ENCODE results near the gene PAXX. TPM values are rescaled to one million over a fixed set of nuclear protein-coding genes. Genes with fewer than 3 reads are reported as not detected.

The PAXX gene
- total and polyA plus RNA-seq, 8 donors, result 11.9 to 206 (median 92.0) TPM

DNA sequence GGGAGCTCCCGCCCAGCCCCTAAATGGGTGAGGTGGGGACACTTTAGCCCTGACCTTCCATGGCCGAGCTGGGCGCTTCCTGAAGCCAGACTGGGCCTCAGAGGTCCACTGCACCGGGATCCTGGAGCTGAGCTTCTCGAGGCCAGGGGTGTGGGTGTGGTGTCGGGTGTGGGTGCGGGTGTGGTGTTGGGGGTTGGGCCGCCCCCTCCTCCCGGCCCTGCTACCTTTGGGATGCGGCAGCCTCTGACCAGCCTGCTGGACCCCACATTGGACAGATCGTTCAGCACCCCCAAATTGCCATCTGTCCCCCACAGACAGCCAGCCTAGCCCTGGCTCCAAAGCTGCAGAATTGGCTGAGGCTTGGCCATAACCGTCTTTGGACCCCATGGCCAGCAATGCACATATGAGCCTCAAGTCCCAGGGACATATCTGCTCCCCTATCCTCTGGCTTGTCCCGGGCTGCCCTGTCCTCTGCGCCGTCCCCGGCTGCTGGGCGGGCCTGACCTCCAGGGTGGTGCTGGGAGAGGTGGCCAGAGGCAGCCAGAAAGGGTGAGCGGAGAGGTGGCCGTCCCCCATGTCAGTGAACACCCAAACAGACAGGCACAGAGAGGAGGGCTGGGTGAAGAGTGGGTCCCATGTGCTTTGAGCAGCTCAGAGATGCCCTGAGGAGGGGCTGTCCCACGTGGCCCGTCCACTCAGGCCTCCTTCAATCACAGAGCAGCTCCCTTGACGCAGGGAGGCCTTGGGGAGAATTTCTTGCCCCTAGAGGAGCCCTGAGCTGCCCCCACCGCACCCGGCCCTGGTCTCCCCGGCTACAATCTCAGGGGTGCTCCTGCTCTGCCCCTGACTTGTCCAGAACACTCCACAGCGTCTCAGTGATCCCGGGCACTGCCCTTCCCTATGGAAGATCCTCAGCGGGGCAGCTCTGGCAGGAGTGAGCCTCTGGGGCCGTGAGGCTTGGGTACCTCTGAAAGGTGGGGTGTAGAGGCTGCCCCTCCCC lies 18.3 kb upstream of the PAXX start:
- H3K4me1 ChIP-seq, result peaks cover 16 to 41% (median 27%) of the 10 kb centered on the region in 4 donors
- TF ChIP-seq, protein P1, sequence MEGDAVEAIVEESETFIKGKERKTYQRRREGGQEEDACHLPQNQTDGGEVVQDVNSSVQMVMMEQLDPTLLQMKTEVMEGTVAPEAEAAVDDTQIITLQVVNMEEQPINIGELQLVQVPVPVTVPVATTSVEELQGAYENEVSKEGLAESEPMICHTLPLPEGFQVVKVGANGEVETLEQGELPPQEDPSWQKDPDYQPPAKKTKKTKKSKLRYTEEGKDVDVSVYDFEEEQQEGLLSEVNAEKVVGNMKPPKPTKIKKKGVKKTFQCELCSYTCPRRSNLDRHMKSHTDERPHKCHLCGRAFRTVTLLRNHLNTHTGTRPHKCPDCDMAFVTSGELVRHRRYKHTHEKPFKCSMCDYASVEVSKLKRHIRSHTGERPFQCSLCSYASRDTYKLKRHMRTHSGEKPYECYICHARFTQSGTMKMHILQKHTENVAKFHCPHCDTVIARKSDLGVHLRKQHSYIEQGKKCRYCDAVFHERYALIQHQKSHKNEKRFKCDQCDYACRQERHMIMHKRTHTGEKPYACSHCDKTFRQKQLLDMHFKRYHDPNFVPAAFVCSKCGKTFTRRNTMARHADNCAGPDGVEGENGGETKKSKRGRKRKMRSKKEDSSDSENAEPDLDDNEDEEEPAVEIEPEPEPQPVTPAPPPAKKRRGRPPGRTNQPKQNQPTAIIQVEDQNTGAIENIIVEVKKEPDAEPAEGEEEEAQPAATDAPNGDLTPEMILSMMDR (IDR thresholded peaks at IDR 0.05), result no peak
- no peak for TF ChIP-seq EP300 (IDR thresholded peaks at IDR 0.05)
- no peak for TF ChIP-seq POLR2A (IDR thresholded peaks at IDR 0.05)
- TF ChIP-seq POLR2AphosphoS5 (IDR thresholded peaks at IDR 0.05), result no peak
- no peak overlapping the region for H3K27ac ChIP-seq
- 80 to 86% (median 85%) methylated on average over 18 to 29 of the region's 29 CpGs for WGBS, 5 donors
- H3K4me3 ChIP-seq, result no peak overlapping the region
- H3K27me3 ChIP-seq, result peaks cover 0 to 28% (median 6%) of the 10 kb centered on the region in 3 donors
- DNase-seq, result no peak
- intact Hi-C loops (cut with DNase I; ENCODE audit: low total_unique reads), result no loop called here
- no peaks in the 10 kb centered on the region for H3K36me3 ChIP-seq
- no peaks in the 10 kb centered on the region for H3K9me3 ChIP-seq

DNA sequence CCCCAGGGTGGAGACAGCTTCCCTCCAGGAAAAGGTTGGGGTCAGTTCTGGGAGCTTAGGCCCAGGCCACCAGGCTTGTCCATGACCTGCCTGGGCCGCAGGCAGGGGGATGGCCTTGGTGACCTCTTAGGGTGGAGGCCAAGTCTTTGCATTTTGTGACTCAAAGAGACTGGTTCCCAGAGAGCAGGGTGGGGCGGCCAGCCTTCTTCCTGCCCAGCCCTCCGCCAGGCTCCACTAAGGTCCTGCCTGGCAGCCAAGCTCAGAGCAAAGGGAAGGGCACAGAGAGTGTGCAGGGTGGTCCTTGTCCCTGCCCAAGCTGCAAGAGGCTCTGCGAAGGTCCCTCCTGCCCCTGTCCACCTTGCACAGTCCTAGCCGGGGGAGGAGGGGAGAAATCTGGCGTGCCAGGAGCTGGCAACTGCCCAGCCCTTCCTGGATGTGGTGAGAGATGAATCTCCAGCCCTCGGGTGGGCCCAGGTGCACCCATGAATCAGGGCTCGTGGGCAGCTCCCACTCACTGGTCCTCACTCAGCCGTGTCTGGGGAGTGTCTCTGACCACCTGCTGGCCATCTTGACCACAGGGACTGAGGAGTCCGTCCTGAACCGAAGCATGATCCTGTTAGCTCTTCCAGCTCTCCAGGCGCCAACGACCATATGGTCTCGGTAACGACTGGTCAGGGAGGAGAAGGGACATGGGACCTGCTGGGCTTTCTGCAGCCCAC lies 17.2 kb upstream of the PAXX start:
- Histone ChIP-seq H3K4me1 (peaks cover 16 to 43% (median 29%) of the 10 kb centered on the region in 4 donors), H3K27ac (peak overlapping the region in 3 of 5 donors; percentile 10 to 38 (median 24)), H3K9me3 (no peaks in the 10 kb centered on the region), H3K27me3 (peaks cover 0 to 28% (median 6%) of the 10 kb centered on the region in 3 donors), H3K36me3 (no peaks in the 10 kb centered on the region), H3K4me3 (no peak overlapping the region)
- TF ChIP-seq POLR2AphosphoS5 (IDR thresholded peaks at IDR 0.05) (no peak), POLR2A (IDR thresholded peaks at IDR 0.05) (no peak), EP300 (IDR thresholded peaks at IDR 0.05) (no peak)
- TF ChIP-seq, protein P1 (IDR thresholded peaks at IDR 0.05), result no peak
- no peak for DNase-seq
- 44 to 62% (median 58%) methylated on average over 8 to 15 of the region's 15 CpGs for WGBS, 5 donors
- intact Hi-C loops (cut with DNase I; ENCODE audit: low total_unique reads), result no loop called here

DNA sequence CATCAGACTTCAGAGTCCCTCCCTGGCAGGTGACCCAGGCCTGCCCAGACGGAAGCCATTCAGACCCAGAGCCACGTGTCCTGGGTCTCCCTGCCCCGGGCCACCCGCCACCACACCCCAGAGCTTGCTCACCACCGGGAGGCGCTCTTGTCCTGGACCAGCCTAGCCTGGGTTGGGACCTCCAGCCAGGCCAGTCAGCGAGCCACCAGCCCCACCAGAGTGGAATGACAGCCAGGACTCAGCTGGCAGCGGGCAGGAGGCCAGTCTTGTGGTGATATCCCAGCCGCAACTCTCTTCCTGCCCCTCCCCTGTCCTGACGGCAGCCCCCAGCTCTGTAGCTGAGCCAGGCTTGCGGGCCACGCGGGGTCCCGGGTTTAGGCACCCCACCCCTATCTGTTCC lies 16.6 kb upstream of the PAXX start:
- H3K4me3 ChIP-seq, result no peak overlapping the region
- DNase-seq, result no peak
- no peaks in the 10 kb centered on the region for H3K9me3 ChIP-seq
- TF ChIP-seq, protein P1 (IDR thresholded peaks at IDR 0.05), result no peak
- TF ChIP-seq POLR2AphosphoS5 (IDR thresholded peaks at IDR 0.05) (no peak), EP300 (IDR thresholded peaks at IDR 0.05) (no peak), POLR2A (IDR thresholded peaks at IDR 0.05) (no peak)
- H3K27me3 ChIP-seq, result peaks cover 0 to 21% (median 6%) of the 10 kb centered on the region in 3 donors
- intact Hi-C loops (cut with DNase I; ENCODE audit: low total_unique reads), result no loop called here
- 32 to 67% (median 47%) methylated on average over 9 to 14 of the region's 14 CpGs for WGBS, 5 donors
- H3K36me3 ChIP-seq, result no peaks in the 10 kb centered on the region
- peaks cover 16 to 43% (median 29%) of the 10 kb centered on the region in 4 donors for H3K4me1 ChIP-seq
- H3K27ac ChIP-seq, result peak overlapping the region in 2 of 5 donors; percentile 10 to 24

DNA sequence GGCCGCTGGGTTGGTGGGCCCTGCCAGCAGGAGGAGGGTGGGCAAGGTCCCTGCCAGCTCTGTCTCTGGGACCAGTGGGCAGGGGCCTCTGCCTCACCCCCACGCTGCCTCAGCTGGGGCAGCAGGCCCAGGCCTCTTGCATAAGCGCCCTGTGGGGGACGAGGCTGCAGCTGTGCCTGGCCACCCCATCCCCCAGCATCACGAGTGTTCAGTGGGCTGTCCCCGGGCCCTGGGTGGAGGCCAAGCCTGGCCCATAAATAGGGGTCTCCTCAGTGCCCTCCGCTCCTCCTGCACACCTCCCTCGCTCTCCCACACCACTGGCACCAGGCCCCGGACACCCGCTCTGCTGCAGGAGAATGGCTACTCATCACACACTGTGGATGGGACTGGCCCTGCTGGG lies 15.0 kb upstream of the PAXX start, which contains the start of gene PTGDS:
Gene PTGDS, plus strand, starts transcription at position 282 of the 400 bp plus-strand sequence. Its CDS starts 75 bp downstream, at position 357.
- intact Hi-C loops (cut with DNase I; ENCODE audit: low total_unique reads), result no loop called here
- no peaks in the 10 kb centered on the region for H3K36me3 ChIP-seq
- TF ChIP-seq POLR2A (IDR thresholded peaks at IDR 0.05) (no peak), POLR2AphosphoS5 (IDR thresholded peaks at IDR 0.05) (no peak), EP300 (IDR thresholded peaks at IDR 0.05) (no peak)
- TF ChIP-seq, protein P1 (IDR thresholded peaks at IDR 0.05), result no peak
- H3K4me3 ChIP-seq, result peak within 1 kb of the TSS; percentile 49 to 62 (median 51)
- H3K4me1 ChIP-seq, result peaks cover 16 to 43% (median 29%) of the 10 kb centered on the region in 4 donors
- DNase-seq, result no peak
- H3K27me3 ChIP-seq, result peaks cover 0 to 30% (median 6%) of the 10 kb centered on the region in 3 donors
- 57 to 84% (median 79%) methylated on average over 8 to 10 of the region's 10 CpGs for WGBS, 5 donors
- H3K27ac ChIP-seq, result peak within 1 kb of the TSS; percentile 15 to 66 (median 38)
- no peaks in the 10 kb centered on the region for H3K9me3 ChIP-seq

Measured in stomach (tissue), 9 donors.